HG03571 (cell line): ENCODE measurements around the gene MAN1C1.

Experiments used
- ATAC-seq: cut with Tn5 transposase; IDR thresholded peaks from one replicate; pipeline ENCODE4 v1.9.1; 2021; ENCODE audit not compliant: unreplicated experiment

The MAN1C1 gene

DNA sequence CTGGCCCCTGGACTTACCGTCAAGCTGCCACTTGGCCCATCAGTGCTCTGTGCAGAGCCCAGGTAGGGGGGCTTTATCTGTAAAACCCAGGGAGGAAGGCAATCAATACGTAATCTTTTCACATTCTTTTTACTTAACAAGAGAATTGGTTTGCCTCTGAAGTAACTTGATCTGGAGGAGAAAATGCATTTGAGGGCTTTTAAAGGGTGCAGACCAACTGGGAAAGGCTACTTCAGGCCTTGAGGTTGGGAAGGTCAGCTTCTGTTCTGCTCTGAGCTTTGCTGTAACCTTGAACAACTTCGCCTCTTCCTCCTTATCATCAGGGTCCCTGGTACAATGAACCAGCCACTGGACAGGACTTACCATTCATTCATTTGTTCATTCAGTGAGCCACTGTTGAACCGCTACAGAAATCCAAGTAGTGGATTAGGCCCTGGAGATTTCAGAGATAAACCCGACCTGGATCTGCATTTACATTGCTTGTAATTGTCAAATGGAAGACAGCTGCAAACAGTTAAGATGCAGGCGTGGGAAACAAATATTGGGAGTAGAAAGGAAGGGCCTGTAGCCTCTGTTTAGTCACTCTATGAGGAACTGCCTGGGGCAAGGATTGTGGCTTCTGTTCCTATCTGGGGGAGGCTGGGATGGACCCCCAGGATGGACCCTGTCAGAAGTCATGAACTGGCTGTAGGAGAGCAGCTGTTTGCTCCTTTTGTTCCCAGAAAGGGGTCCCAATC is 90.9 kb downstream of the MAN1C1 start:
- no peak for ATAC-seq

DNA sequence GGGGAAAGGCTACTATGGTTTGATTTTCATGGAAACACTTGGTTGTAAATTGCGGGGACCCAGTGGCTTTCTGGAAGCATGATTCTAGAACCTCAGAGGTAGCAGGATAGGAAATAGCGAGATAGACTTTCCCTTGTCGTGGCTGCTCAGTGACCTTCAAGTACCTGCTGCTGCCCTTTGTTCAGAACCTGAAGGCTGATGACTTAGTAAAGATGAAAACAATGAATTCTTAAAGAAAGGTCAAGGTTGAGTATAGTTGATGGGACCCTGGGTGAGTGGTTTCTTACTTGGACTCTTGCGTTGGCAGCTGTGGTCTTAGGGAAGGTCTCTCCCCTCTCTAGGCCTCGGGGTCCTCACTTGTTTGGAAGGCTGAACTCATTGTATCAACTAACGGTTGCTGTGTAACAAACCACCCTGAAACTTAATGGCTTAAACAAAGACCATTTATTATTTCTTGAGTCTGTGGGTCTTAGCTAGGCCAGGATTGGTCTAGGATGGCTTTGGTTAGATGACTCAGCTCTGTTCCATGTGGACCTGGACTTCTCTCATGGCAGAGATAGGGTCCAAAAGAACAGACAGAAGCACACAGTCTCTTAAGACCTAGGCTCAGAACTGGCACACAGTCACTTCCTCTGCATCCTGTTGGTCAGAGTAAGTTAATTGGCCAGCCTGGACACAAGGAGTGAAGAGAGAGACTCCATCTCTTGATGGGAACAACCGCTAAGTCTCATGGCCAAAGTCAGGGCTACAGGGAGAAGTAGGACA is 94.2 kb downstream of the MAN1C1 start:
- ATAC-seq, result no peak

DNA sequence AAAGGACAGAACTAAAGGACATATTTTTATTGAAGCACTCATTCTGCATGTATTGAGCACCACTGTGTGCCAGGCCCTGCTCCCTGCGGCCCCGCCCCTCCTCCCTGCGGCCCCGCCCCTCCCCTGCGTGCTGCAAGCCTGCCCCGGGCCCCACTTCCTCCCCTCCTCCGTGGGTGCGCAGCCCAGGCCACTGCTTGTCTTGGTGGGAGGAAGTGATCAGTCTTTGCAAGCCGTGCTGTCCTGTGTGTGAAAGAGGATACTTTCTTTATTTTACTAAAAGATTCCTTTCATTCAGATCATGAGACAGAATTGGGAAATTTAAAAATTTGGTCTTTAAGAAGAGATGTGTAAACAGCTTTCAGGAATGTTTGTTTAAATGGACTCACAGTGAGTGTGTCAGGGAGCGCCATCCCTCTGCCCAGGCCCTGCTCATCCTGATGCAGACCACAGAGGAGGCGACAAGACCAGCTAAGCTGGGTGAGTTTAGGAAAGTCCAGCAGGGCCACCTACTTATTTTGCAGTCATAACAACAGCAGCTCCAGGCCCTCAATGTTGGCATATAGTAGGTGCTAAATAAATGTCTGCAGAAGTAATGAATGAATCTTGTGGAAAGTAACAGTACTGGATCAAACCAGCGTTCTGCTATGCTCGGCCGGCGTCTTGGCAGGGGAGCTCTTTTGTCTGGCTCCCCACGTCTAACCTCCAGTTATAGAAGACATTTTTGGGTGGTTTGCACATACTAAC is 95.1 kb downstream of the MAN1C1 start:
- ATAC-seq, result no peak

DNA sequence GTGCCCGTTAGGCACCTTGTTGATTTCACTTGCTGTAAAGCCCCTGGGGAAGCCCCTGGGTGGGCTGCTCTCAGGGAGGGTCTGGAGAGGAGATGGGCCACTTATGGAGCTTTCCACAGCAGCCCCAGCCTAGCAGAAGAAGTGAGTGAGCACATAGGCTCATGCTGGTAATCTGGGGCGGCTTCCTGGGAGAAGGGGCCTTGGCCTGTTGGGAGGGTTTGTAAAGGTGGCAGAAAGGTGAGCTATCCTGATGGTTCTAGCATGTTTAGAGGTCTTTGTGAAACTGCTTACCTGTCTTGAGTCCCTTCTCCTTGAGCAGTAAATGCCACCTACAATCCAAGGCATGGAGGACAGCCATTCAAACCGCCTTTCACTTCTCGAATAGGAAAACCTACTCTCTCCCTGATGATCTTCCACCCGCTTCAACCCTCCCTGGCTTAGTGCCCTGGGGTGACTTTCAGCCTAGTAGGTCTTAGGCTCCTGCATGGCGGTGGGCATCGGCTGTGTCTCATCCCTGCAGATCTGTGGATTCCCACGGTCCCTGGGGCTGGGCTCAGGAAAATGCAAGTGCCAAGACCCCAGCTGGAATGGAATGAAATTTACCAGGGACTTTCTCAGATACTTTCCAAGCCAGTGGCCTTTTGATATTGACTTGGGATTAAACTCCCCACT is 95.8 kb downstream of the MAN1C1 start:
- no peak for ATAC-seq

DNA sequence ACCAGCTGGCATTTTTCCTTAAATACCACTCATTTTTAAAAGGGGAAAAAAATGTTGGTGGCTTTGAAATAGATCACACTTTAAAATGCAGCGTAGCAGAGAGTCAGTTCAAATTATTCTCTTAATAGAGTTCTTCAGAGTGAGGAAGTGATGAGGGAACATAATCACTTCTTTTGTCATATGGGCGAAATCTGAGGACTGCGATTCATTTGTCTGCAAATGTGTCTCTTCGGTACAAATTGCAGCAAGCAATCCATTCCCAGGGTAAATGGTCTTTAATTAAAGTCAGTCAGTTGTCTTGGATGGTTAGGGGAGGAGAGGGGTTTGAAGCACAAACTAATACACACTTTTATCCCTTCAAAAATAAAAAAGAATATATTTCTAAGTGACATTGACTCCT is 97.4 kb downstream of the MAN1C1 start:
- no peak for ATAC-seq

DNA sequence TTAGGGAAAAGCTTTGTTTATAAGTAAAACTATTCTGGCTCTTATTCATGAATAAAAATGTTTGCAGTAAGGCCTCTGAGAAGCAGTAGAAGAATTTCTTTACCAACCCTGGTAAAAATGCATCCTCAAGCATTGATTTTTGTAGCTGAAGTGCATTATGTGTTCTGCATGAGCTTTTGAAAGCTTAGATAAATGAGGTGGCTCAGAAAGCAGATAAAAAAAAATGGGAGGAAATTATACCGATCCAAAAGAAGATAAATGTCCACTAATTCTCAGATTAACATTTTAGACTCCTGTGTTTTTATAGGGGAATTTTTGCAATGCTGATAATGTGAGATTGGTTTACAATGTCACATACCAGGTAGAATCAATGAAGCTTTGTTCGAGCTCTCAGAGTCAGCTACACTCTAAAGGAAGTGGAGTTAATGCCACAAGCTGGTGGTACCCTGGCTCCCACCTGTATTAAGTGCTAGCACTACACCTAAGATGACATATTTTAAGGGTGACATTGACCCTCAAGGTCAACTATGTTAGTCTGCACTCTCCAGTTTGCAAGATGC is 97.9 kb downstream of the MAN1C1 start:
- no peak for ATAC-seq

DNA sequence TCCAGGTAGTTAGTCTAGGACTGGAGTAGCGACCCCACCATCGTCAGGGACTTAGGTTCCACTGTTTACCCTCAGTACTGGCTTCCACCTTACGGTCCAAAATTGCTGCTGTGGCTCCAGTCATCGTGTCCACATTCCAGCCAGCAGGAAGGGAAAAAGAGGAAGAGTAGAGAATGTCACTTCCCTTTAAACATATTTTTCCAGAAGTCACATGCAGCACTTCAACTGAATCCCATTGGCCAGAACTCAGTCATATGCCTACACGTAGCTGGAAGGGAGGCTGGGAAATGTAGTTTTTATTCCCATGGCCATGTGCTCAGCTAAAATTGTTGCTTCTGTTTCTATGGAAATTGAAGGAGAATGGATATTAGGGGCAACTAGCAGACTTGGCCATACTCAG is 99.3 kb downstream of the MAN1C1 start:
- ATAC-seq, result no peak

DNA sequence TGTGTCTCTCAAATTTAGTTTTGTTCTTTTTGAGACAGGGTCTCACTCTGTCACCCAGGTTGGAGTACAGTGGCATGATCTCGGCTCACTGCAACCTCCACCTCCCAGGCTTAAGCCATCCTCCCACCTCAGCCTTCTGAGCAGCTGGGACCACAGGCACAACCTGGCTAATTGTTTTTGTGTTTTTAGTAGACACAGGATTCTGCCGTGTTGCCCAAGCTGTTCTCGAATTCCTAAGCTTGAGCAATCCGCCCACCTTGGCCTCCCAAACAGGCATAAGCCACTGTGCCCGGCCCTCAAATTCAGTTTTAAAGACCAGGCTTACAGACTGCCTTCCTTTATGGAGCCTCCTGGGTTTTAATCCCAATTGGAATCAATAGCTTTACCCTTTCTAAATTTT is 99.7 kb downstream of the MAN1C1 start:
- ATAC-seq, result no peak

DNA sequence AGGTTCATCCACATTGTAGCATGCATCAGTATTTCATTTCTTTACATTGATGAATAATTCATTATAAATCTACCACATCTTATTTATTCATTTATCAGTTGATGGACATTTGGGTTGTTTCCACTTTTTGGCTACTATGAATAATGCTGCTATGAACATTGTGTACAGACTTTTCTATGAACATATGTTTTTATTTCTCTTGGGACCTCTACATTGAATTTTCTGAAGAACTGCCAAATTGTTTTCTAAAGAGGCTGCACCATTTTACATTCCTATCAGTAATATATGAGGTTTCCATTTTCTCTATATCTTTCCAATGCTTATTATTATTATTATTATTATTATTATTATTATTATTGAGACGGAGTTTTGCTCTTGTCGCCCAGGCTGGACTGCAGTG is 102.1 kb downstream of the MAN1C1 start:
- ATAC-seq, result no peak

DNA sequence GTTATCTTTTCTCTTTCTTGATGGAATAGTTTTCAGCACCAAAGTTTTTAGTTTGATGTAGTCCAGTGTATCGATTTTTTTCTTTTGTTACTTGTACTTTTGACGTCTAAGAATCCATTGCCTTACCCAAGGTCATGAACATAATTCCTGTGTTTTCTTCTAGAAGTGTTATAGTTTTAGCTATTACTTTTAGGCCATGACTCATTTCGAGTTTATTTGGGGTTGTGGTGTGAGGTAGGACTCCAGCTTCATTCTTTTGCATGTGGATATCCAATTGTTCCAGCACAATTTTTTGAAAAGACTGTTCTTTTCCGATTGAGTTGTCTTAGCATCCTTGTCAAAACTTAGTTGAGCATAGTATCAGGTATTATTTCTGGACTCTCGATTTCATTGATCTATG is 104.0 kb downstream of the MAN1C1 start:
- no peak for ATAC-seq

DNA sequence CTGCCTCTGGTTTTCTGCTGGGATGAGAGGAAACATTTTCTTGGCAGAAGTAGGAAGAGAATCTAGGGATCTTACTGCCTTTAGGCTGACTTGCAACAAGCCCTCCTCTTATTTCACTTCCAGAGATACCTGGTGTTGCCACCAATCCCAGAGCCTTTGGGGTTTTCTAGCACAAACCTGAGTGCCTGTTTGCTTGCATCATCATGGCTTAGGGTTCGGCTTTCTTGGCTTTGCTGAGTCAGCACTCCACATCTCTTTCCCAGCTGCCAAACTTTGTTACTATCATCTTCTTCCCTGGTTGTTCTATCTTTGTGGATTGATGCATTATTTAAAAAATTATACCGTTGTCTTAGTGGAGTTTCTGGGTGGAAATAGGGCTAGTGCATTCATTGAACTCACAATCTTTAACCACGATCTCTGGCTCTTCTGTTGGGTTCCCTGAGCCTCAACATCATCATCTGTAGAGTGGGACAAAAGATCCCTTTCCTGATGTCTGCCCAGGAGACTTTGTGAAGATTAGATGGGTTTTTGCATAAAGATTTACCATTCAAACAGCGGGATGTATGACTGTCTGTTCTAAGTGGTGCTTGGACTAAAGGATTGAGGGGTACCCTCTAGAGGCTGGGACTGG is 106.8 kb downstream of the MAN1C1 start:
- ATAC-seq, result no peak

DNA sequence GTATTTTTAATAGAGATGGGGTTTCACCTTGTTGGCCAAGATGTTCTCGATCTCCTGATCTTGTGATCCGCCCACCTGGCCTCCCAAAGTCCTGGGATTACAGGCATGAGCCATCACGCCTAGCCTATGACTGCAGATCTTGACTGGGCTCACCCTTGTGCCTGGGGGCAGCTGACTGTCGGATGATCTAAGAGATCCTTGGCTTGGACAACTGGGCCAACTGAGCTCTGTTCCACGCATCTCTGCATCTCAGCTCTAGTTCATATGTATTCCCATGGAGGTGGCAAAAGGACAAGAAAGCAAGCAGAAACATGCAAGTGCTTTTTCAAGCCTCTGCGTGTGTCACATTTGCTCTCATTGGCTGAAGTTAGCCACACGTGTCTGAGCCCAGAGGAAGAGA is 107.6 kb downstream of the MAN1C1 start:
- no peak for ATAC-seq

DNA sequence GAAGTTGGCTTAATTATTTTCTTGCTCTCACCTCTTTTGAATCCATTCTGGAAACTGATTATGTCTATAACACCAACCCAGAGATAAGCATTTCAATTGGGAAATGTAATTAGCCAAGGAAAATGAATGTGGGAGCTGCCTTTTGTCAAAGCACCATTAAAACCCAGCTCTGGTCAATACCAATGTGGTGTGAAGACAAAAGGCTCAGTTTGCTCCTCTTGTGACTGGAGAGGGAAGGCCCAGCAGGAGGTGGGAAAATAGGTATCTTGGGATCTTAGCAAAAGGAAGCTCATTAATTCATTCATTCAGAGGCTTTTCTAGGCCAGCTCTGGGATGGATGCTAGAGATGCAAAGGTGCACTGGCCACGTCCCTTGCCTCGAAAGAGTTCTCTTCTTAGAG is 108.4 kb downstream of the MAN1C1 start:
- ATAC-seq, result no peak

DNA sequence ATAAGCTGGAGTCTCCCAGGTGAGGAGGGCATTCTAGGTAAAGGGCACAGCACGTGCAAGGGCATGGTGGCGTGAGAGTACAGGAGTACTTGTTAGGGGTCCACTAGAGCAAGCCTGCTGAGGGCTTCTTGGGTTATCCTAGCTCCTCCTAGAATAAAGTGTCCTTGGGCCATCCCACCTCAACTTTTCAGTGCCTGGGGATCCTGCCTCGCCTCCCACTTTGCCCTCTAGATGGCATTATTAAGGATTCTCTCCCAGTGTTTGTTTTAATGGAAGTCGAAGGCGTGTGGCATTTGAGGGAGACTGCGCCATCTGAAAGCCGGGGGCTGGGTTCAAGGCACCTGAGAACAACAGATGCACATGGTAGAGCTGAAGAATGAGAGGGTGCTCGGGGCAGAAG is 108.9 kb downstream of the MAN1C1 start:
- ATAC-seq, result no peak

DNA sequence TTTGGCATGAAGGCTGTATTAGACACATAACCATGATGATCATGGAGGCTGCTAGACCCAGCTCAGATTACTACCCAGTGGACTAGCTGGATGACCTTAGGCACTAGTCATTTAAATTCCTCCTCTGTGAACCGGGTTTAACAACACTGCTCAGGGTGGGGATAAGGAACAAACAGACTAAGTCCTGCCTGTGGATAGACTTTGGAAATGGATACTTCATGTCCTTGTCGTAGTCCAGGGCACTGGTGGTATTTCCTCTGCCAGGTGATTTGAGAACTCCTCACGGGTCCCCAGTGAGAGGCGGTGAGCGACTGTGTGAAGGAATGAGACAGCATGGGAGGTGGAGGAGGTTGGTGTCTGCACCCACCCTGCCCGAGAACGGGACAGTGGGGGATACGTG is 110.5 kb downstream of the MAN1C1 start:
- ATAC-seq, result no peak

DNA sequence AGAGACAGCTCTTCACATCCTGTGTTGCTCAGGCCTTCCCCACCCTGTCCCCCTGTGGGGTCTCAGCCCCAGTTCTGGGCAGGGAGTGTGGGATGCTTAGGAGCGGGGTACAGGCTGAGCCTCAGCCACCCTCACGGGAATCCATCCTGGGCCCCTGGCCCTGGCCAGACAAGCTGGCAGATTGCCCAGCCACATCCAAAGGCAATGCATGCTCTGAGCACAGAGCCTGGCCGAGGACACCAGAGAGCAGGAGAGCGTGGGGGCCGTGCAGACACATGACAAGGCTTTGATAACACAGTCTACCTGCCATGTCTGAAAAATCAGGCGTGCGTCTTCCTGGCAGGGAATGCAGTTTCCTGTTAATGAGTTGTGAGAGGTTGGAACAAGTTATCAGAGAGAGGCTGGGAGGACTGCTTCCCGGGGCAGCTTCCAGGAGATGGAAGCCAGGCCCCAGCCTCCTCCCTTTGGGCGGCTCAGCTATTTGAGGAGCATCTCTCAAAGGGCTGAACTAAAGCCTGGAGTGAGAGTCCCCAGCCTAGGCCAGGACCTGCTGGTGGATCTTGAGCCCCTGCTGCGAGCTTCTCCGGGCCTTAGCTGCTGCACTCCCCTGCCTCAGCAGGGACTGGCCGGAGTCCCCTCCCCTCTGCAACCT is 111.2 kb downstream of the MAN1C1 start:
- ATAC-seq, result no peak

DNA sequence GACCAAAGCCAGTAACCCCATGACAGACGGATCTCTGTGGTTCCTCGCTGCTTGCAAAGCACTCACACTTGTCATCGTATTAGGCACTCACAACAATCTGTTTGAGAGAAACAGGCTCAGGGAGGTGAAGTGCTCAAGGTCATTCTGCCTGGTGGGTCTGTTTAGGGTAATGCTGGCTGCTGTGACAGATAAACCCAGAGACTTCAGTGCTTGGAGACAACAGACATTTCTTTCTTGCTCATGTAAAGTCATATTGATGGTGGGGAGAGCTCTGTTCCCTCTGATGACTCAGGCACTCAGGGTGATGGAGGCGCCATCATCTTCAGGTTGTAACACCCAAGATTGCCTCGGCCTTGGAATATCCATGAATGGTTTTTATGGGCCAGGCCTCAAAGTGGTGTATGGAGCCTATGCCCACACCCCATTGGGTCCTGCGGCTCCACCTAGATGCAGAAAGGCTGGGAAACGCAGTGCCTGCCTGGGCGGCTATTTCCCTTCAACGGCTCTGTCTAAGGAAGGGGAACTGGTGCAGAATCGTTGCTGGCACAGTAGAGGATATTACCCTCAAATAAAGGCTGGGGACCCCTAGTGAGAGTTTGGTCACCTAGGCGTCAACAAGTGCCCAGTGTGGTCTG is 111.8 kb downstream of the MAN1C1 start:
- no peak for ATAC-seq

DNA sequence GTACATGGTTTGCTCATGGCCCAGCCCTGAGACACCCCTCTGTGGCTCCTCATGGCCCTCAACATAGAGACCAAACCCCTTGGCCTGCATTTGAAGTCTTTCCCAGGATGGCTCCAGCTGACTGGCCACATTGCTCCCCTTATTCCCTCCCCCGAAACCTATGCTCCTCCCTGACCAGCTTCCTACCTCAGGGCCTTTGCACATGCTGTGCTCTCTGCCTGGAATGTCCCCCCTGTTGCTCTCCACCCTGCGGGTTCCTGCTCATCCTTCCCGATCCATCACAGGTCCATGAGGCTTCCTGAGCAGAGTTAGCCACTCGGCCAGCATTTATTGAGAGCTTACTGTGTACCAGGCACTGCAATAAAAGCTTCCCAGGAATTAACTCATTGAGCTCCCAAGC is 112.5 kb downstream of the MAN1C1 start:
- no peak for ATAC-seq

DNA sequence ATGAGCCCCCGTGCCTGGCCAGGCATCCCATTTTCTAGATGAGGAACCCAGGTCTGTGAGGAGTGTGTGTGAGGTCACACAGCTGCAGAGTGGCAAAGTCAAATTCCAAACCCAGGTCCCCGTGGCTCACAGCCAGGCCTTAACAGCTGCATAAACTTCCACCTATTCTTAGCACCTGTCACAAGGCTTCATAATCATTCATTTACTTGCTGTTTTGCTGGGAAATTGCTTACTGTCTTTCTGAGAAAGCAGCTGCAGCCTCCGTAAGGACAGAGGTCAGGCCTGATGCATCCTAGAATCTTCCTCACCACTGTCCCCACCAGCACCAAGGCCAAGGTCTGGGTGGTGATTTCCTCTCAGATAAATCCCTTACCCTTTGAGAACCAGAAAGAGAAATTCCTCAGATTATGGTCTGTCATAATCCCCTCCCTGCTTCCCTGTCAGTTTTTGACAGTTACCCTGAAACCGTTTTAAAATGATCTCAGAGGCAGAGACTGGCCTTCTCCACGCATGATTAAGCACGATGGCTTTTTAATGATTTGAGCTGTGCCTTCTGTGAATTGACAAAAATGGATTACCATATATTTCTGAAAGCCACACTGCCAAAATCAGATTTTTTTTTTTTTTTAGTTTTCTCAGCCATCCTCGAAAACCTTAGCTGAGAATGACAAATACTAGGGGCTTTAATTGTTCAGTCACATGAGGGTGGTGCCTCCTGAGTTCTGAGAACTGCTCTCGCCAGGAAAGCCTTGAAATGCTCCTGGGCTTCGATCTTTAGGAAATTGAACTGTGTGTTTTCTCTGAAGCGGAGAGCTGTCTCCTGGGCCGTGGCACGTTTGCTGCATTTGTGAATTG is 113.4 kb downstream of the MAN1C1 start:
- ATAC-seq, result no peak
